ENCODE data around the gene PMFBP1.

- TF ChIP-seq CTCF (optimal IDR thresholded peaks at IDR 0.05 in 1 of 3, IDR thresholded peaks at IDR 0.05 in 1 of 3, conservative IDR thresholded peaks at IDR 0.05 in 1 of 3; ENCODE audit: extremely low read depth in 1 of 3, insufficient read depth in 2 of 3, low read length in 3 of 3), result no peak
- TF ChIP-seq EZH2 (IDR thresholded peaks at IDR 0.05; ENCODE audit: low read length), result no peak
Observed at GRCh38 chr16:72101195-72101594, 70.8 kb downstream of the PMFBP1 start.

All from keratinocyte (primary cell).